ENCODE data around the gene SLC25A21. TPM values are rescaled to one million over a fixed set of nuclear protein-coding genes. Genes with fewer than 3 reads are reported as not detected.

Gene SLC25A21
- polyA plus RNA-seq, 1 experiment = 1.5 TPM

GRCh38 chr14:37094502-37094901 is 77.9 kb downstream of the SLC25A21 start:
- ChIA-PET POLR2A (no interaction called here), CTCF (interaction anchor here (0.6 kb wide), 1 partner anchor 433 kb away, joined by 3 read pairs; no protein-coding TSS in a partner anchor)
- TF ChIP-seq CTCF (IDR thresholded peaks at IDR 0.05; ENCODE audit: low read depth, low read length) = no peak
- no peak overlapping the region for H3K4me3 ChIP-seq (ENCODE audit: low read depth, low read length)
- DNase-seq (ENCODE audit: low read depth, low spot score) = no peak
- no peaks in the 10 kb centered on the region for H3K9me3 ChIP-seq (ENCODE audit: control insufficient read depth, insufficient read depth, low read length)
- no peaks in the 10 kb centered on the region for H3K27me3 ChIP-seq (ENCODE audit: control insufficient read depth, insufficient read depth, low read length)
- no peak overlapping the region for H3K27ac ChIP-seq (ENCODE audit: low read depth, low read length)

- no peak for TF ChIP-seq CTCF (IDR thresholded peaks at IDR 0.05; ENCODE audit: low read depth, low read length)
- H3K4me3 ChIP-seq (ENCODE audit: low read depth, low read length) = no peak overlapping the region
- CTCF ChIA-PET = no interaction called here
- POLR2A ChIA-PET = no interaction called here
- no peak for DNase-seq (ENCODE audit: low read depth, low spot score)
- no peaks in the 10 kb centered on the region for H3K9me3 ChIP-seq (ENCODE audit: control insufficient read depth, insufficient read depth, low read length)
- no peaks in the 10 kb centered on the region for H3K27me3 ChIP-seq (ENCODE audit: control insufficient read depth, insufficient read depth, low read length)
- no peak overlapping the region for H3K27ac ChIP-seq (ENCODE audit: low read depth, low read length)
Measured at GRCh38 chr14:37093364-37093763, 79.0 kb downstream of the SLC25A21 start.

GRCh38 chr14:37091651-37092050 is 80.8 kb downstream of the SLC25A21 start:
- POLR2A ChIA-PET = interaction anchor here (0.7 kb wide), 1 partner anchor 235 kb away, joined by 4 read pairs; no protein-coding TSS in a partner anchor

GRCh38 chr14:37090026-37090425 is 82.4 kb downstream of the SLC25A21 start:
- Histone ChIP-seq H3K27me3 (ENCODE audit: control insufficient read depth, insufficient read depth, low read length) (no peaks in the 10 kb centered on the region), H3K27ac (ENCODE audit: low read depth, low read length) (no peak overlapping the region), H3K4me3 (ENCODE audit: low read depth, low read length) (no peak overlapping the region), H3K9me3 (ENCODE audit: control insufficient read depth, insufficient read depth, low read length) (no peaks in the 10 kb centered on the region)
- DNase-seq (ENCODE audit: low read depth, low spot score) = no peak
- CTCF ChIA-PET = interaction anchor here (1.1 to 2.1 kb wide), 2 partner anchors 28 to 60 kb away, joined by 5 to 7 read pairs; no protein-coding TSS in a partner anchor
- TF ChIP-seq CTCF (IDR thresholded peaks at IDR 0.05; ENCODE audit: low read depth, low read length) = no peak
- POLR2A ChIA-PET = no interaction called here

More at GRCh38 chr14:37091651-37092050, 80.8 kb downstream of the SLC25A21 start:
- no peak for DNase-seq (ENCODE audit: low read depth, low spot score)
- Histone ChIP-seq H3K4me3 (ENCODE audit: low read depth, low read length) (no peak overlapping the region), H3K27ac (ENCODE audit: low read depth, low read length) (no peak overlapping the region), H3K9me3 (ENCODE audit: control insufficient read depth, insufficient read depth, low read length) (no peaks in the 10 kb centered on the region), H3K27me3 (ENCODE audit: control insufficient read depth, insufficient read depth, low read length) (no peaks in the 10 kb centered on the region)
- CTCF ChIA-PET = no interaction called here
- TF ChIP-seq CTCF (IDR thresholded peaks at IDR 0.05; ENCODE audit: low read depth, low read length) = no peak

- no peak overlapping the region for H3K4me3 ChIP-seq (ENCODE audit: low read depth, low read length)
- no peaks in the 10 kb centered on the region for H3K27me3 ChIP-seq (ENCODE audit: control insufficient read depth, insufficient read depth, low read length)
- TF ChIP-seq CTCF (IDR thresholded peaks at IDR 0.05; ENCODE audit: low read depth, low read length) = no peak
- no peak overlapping the region for H3K27ac ChIP-seq (ENCODE audit: low read depth, low read length)
- no peaks in the 10 kb centered on the region for H3K9me3 ChIP-seq (ENCODE audit: control insufficient read depth, insufficient read depth, low read length)
- CTCF ChIA-PET = interaction anchor here (1.1 to 2.1 kb wide), 2 partner anchors 29 to 61 kb away, joined by 5 to 7 read pairs; no protein-coding TSS in a partner anchor
- POLR2A ChIA-PET = no interaction called here
- DNase-seq (ENCODE audit: low read depth, low spot score) = no peak
Measured at GRCh38 chr14:37089410-37089809, 83.0 kb downstream of the SLC25A21 start.
